ENCODE measurements around the gene STAB1.

The STAB1 gene

GRCh38 chr3:52461874-52462273 is 33.3 kb upstream of the STAB1 start:
- no peak for DNase-seq (ENCODE audit: low read depth in 2 of 2)

DNA sequence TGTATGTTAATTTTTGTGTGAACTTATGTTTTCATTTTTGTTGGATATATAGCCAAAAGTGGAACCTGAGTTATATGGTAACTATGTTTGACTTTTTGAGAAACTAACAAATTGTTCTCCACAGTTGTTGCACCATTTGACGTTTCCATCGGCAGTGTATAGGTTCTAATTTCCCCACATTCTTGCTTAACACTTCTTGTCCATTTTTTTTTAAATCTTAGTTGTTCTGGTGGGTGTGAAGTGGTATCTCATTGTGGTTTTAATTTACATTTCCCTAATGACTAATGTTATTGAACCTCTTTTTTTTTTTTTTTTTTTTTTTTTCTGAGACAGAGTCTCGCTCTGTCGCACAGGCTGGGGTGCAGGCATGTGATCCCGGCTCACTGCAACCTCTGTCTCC is 31.7 kb upstream of the STAB1 start:
- DNase-seq (ENCODE audit: low read depth in 2 of 2), result no peak

- no peak for DNase-seq (ENCODE audit: low read depth in 2 of 2)
Observed at GRCh38 chr3:52468336-52468735, 26.8 kb upstream of the STAB1 start.

DNA sequence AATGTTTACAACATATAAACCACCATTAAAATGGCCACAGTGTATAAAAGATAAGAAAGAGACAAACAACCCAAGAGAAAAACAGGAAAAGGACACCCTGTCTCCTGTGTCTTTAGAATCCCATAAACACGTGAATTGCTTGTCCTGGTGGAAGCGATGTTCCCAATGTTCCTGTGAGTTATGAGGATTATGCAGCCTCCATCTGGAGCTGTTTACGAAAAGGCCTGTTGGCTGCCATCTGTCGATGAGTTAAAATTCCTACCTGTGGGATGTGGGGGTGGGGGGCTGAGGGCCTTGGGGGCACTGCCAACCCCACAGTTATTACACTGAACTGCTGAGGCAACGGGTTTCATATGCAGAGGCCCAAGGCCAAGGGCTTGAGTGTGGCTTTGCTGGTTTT is 26.1 kb upstream of the STAB1 start:
- DNase-seq (ENCODE audit: low read depth in 2 of 2), result no peak

GRCh38 chr3:52470920-52471319 is 24.2 kb upstream of the STAB1 start:
- DNase-seq (ENCODE audit: low read depth in 2 of 2), result no peak

GRCh38 chr3:52471371-52472238 is 23.5 kb upstream of the STAB1 start:
- DNase-seq (ENCODE audit: low read depth in 2 of 2), result no peak

- DNase-seq (ENCODE audit: low read depth in 2 of 2), result no peak
Observed at GRCh38 chr3:52472239-52473000, 22.7 kb upstream of the STAB1 start.

DNA sequence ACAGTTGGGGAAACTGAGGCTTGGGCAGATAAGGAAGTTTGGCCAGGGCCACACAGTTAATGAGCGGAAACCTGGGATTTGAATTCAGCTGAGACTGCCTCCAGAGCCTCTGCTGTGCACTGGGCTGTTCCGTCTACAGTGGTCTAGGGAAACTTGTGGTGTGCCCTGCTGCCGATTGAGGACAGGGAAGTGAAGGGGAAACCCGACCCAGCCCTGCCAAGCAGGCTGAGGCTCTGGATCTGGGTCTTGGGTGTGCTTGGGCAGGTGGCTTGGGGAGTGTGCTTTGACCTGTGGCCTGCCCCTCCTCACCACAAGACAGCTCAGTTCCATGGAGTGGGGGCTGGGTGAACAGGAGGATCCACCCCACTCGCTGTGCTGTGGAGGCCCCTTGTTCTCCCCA is 22.1 kb upstream of the STAB1 start:
- no peak for DNase-seq (ENCODE audit: low read depth in 2 of 2)

DNA sequence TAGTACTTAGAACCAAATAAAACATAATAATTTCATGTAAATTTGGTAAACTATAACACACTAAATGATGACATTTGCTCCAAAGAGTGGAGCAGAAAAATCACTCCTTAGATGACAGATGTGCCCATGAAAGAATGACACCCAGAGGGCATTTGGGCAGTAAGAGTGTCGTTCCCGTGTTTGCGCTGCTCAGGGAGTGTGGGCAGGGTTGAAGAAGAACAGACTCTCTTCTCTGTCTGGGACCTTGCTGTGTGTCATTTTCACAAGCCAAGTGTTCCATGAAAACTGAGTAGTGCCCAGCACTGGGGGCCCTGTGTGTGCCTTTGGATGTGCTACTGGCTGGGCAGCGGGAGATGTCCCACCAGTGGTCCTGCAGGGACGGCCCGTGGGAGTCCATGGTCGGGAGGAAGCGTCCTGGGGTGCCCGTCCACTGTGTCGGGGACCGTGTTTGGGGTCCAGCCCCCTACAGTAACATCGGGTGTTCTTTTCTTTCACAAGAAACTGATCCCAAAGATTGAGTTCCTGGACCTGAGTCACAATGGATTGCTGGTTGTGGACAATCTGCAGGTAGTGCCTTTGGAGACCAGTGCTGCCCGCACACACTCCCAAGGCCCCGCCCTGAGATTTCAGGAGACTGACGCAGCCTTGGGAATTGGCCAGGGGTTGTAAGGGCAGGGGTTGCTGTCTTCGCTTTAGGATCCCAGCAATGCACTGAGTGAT is 17.9 kb upstream of the STAB1 start:
- DNase-seq (ENCODE audit: low read depth in 2 of 2), result no peak

- no peak for DNase-seq (ENCODE audit: low read depth in 2 of 2)
Observed at GRCh38 chr3:52477796-52478095, 17.4 kb upstream of the STAB1 start.

- no peak for DNase-seq (ENCODE audit: low read depth in 2 of 2)
Observed at GRCh38 chr3:52479037-52479876, 15.9 kb upstream of the STAB1 start.

DNA sequence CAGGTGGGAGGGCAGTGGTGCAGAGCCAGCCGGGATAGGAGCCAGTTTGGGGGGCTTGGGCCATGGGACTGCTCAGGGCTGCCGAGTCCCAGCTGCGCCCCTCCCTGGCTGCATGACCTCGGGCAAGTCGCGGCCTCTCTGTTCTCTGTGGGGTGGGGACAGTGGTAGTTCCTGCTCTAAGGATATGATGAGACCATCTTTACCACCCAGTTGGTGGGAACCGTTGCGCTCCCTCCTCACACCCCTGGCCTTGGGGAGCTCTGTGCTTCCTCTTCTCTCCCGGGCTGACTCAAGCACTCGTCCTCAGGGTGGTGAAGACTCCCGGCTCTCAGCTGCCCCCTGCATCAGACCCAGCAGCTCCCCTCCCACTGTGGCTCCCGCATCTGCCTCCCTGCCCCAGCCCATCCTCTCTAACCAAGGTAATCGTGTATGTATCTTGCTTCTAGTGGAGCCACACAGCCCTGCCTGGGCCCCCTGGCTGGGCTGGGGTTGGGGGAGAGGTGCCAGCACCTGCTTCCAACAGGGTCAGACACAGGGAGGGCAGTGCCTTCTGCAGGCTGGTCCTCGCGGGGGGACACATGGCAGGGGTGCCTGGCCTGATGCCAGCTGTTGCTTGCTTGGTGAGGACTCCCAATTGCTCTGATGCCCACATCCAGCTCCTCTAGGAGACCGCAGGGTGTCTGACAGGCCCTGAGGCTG is 15.1 kb upstream of the STAB1 start:
- no peak for DNase-seq (ENCODE audit: low read depth in 2 of 2)

DNA sequence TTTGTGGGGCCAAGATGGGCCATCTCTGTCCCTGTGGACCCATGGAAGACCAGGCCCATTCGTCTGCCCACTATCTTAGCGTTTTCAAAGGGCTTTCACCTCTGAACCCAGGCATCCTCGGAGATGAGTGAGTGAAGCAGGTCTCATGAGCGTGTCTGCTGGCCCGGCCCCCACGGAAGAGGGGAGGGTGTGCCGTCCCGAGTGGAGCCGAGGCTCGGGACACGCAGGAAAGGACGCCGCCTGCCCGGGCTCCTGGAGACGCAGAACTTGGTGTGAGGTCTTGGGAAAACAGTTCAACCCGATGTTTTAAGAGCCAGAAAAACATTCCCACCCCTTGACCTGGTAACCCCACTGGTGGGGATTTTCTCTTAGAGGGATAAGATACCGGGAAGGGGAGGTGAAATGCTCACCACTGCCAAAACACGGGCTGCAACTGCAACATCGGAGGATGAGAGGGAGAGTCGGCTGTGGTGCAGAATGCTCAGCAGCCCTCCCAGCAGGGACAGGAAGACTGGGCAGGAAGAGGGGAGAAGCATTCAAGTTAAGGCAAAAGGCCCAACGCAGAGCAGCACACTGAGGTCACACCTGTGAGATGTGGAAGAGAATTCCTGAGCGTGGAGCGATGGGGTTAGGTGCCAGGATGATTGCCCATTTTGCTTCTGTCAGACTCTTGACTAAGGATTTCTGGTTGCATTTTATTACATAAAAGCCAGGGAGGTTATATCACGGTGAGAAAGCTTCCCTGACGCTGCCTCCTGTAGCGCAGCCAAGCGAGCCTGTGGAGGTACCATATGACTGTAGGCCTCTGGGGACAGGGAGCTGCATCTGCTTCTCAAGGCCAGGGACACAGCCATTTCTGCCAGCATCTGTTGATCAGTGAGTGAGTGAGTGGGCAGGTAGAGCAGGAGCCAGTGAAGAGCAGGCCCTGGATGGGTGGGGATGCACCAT is 14.1 kb upstream of the STAB1 start:
- DNase-seq (ENCODE audit: low read depth in 2 of 2), result no peak

GRCh38 chr3:52481819-52482521 is 13.2 kb upstream of the STAB1 start:
- DNase-seq (ENCODE audit: low read depth in 2 of 2), result no peak

GRCh38 chr3:52483081-52483480 is 12.1 kb upstream of the STAB1 start:
- no peak for DNase-seq (ENCODE audit: low read depth in 2 of 2)

DNA sequence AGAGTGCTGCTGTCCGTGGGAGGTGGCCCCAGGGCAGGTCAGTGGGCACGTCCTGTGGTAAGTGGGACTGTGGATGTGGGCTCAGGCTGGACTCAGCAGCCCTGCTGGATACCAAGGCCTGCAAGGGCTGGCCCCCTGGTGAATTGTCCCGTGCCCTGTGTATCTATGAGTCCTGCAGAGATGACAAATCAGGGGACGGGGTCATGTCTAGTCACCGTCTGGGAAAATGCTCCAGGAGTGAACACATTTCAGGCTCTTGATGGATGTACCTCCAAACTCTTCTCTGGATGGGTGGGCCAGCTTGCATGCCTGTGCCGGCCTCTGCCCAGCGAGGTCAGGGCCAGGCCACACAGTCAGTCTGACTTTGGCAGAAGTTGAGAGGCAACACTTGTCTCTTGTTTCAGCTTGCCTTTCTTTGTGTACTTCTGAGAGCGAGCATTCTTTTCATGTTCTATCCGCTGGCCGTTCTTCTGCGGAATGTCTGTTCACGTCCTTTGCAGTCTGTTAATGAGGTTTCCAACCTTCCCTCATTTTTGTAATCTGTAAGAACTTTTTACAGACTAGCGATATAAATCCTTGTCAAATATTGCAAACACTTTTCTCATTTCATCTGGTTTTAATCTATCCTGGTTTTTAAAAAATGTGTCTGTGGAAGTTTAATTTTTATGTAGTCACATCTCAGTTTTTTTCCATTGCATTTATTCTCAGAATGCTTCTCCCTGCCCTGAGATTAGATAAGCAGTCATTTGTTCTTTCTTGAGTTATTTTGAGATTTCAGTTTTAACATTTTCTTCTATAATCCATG is 11.4 kb upstream of the STAB1 start:
- DNase-seq (ENCODE audit: low read depth in 2 of 2), result no peak

DNA sequence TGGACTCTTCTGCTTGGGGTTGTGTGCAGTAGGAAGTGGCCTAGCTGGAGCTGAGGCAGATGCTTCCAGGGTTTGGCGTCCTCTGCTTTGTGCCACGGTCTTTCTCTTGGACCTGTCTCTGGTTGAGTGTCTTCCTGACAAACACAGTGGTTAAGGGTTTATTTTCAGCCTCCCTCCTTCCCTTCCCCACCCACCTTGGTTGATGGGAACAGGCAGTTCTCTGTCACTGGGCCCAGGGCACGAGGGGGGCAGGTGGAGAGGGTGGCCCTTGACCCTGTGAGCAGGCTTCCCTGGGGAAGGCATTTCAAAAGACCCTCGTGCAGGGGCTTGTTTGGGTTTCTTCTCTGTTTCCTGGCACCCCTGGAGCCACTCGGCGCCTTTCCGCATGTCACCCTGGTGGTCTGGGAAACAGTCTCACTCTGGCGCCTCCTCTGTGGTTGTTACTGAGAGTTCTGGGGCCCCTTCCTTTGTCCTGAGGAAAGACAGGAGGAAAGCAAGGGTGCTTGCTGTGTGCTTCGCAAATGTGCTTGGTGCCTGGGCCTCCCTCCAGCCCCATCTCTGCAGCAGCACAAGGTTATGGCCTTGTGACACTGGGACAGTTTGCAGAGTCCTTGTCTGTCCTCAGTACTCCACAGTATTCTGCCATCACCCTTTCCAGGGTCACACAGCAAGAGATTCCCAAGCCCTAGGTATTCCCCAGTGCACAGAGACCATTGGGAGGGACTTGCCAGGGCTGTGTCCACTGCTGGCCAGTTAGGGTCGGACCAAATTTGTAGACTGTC is 10.3 kb upstream of the STAB1 start:
- no peak for DNase-seq (ENCODE audit: low read depth in 2 of 2)
